ENCODE data around the gene AGFG2. TPM values are rescaled to one million over a fixed set of nuclear protein-coding genes. Genes with fewer than 3 reads are reported as not detected.

AGFG2 gene
- total and polyA plus RNA-seq, 2 of the 13 experiments (the other 11 are each of a cell fraction or from before 2014, with no cell fraction given) = 125 to 132 TPM

DNA sequence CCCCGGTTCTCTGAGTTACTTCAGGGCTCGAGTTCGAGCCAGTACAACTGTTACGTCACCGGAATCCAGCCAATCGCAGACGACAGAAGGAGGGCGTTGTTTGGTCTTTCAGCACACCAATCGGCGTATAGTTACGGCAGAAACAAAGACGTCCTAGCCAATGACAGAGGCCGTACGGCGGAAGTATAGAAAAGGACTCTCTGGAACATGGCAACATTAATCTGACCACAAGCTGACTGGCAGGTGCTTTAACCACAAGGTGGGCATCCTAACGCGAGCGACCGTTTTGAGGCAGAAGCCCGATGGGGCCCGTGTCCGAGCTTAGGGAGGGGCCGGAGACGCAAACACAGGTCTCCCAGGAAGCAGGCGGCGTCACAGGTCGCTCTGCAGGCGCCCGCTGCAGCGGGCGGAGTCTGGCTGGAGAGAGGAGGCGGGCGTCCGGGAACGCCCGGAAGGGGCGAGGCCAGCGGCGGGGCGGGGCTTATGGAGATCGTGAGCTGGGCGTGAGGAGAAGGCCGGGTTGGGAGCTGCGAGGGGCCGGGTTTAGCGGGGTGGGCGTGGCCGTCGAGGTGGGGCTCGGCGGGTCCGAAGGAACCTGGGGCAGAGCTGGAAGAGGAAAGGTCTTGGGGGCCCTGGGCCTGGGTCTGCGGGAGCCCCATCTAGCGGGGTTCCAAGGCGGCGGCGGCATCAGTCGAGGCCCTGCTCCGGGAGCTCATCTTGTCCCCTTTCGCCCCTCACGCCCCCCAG lies 73.2 kb downstream of the AGFG2 start, which contains the start of gene MOSPD3 (continued):
- TF ChIP-seq PRDM10 (CRISPR knock-in tag; IDR thresholded peaks at IDR 0.05; ENCODE audit: low read depth) = no peak
- no peak for TF ChIP-seq LBX2 (CRISPR knock-in tag; IDR thresholded peaks at IDR 0.05; ENCODE audit: borderline replicate concordance)
- no peak for TF ChIP-seq ZNF513 (CRISPR knock-in tag; conservative IDR thresholded peaks at IDR 0.05)
- no peak for TF ChIP-seq ZNF841 (CRISPR knock-in tag; IDR thresholded peaks at IDR 0.05; ENCODE audit: borderline replicate concordance)
- 0 out of 2 replicates have a peak, but pooled peaks have one; percentile 38 for TF ChIP-seq ZNF430 (CRISPR knock-in tag; IDR thresholded peaks at IDR 0.05)
- no peak for TF ChIP-seq TCF7 (IDR thresholded peaks at IDR 0.05; ENCODE audit: low read depth)
- no peak for TF ChIP-seq FOXM1 (CRISPR knock-in tag; IDR thresholded peaks at IDR 0.05)
- TF ChIP-seq NFE2L1 (CRISPR knock-in tag; IDR thresholded peaks at IDR 0.05; ENCODE audit: borderline replicate concordance) = no peak
- peak; percentile 33; the same call in 1 of the 2 replicates for TF ChIP-seq ZSCAN25 (CRISPR knock-in tag; IDR thresholded peaks at IDR 0.05)
- TF ChIP-seq, protein P1, sequence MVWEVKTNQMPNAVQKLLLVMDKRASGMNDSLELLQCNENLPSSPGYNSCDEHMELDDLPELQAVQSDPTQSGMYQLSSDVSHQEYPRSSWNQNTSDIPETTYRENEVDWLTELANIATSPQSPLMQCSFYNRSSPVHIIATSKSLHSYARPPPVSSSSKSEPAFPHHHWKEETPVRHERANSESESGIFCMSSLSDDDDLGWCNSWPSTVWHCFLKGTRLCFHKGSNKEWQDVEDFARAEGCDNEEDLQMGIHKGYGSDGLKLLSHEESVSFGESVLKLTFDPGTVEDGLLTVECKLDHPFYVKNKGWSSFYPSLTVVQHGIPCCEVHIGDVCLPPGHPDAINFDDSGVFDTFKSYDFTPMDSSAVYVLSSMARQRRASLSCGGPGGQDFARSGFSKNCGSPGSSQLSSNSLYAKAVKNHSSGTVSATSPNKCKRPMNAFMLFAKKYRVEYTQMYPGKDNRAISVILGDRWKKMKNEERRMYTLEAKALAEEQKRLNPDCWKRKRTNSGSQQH (CRISPR knock-in tag; IDR thresholded peaks at IDR 0.05; ENCODE audit: low read depth) = peak; percentile 25; the same call in 1 of the 2 replicates
- TF ChIP-seq ZNF609 (CRISPR knock-in tag; IDR thresholded peaks at IDR 0.05; ENCODE audit: borderline replicate concordance) = no peak
- no peak; the same call in 1 of the 2 replicates for TF ChIP-seq SP5 (CRISPR knock-in tag; IDR thresholded peaks at IDR 0.05; ENCODE audit: borderline replicate concordance, low read depth)
- TF ChIP-seq CREM (IDR thresholded peaks at IDR 0.05) = peak; percentile 80
- no peak for TF ChIP-seq CREM (CRISPR knock-in tag; IDR thresholded peaks at IDR 0.05)
- TF ChIP-seq DPF2 (CRISPR knock-in tag; IDR thresholded peaks at IDR 0.05; ENCODE audit: borderline replicate concordance, low read depth) = no peak
- TF ChIP-seq GABPA (IDR thresholded peaks at IDR 0.05; ENCODE audit: low read depth, low read length) = peak; percentile 63
- peak; percentile 83 for TF ChIP-seq GABPA (CRISPR knock-in tag; IDR thresholded peaks at IDR 0.05; ENCODE audit: low read depth)
